ENCODE results near the gene SYNDIG1.

SYNDIG1 gene

GRCh38 chr20:24477831-24478547 is 8.6 kb downstream of the SYNDIG1 start:
- no peak for DNase-seq

- no peak for DNase-seq
These were observed 9.2 kb downstream of the SYNDIG1 start for GRCh38 chr20:24478584-24478983.

- no peak for DNase-seq
These were observed 9.7 kb downstream of the SYNDIG1 start for GRCh38 chr20:24479106-24479505.

- no peak for DNase-seq
These were observed 10.2 kb downstream of the SYNDIG1 start for GRCh38 chr20:24479595-24479994.

- DNase-seq: no peak
These were observed 11.1 kb downstream of the SYNDIG1 start for GRCh38 chr20:24480509-24480908.

- no peak for DNase-seq
These were observed 11.7 kb downstream of the SYNDIG1 start for GRCh38 chr20:24481173-24481572.

GRCh38 chr20:24483435-24484080 is 14.1 kb downstream of the SYNDIG1 start:
- DNase-seq: no peak

GRCh38 chr20:24484081-24484450 is 14.6 kb downstream of the SYNDIG1 start:
- no peak for DNase-seq

- no peak for DNase-seq
These were observed 16.6 kb downstream of the SYNDIG1 start for GRCh38 chr20:24485981-24486380.

- DNase-seq: no peak
These were observed 17.8 kb downstream of the SYNDIG1 start for GRCh38 chr20:24487240-24487639.

GRCh38 chr20:24487648-24488047 is 18.2 kb downstream of the SYNDIG1 start:
- DNase-seq: no peak

GRCh38 chr20:24488064-24488799 is 18.8 kb downstream of the SYNDIG1 start:
- DNase-seq: no peak

GRCh38 chr20:24488800-24489175 is 19.4 kb downstream of the SYNDIG1 start:
- no peak for DNase-seq

- DNase-seq: no peak
These were observed 19.8 kb downstream of the SYNDIG1 start for GRCh38 chr20:24489193-24489592.

GRCh38 chr20:24489631-24490260 is 20.3 kb downstream of the SYNDIG1 start:
- no peak for DNase-seq

- DNase-seq: no peak
These were observed 21.2 kb downstream of the SYNDIG1 start for GRCh38 chr20:24490598-24490997.

- no peak for DNase-seq
These were observed 21.8 kb downstream of the SYNDIG1 start for GRCh38 chr20:24491041-24491756.

GRCh38 chr20:24492031-24492607 is 22.7 kb downstream of the SYNDIG1 start:
- DNase-seq: no peak

GRCh38 chr20:24492698-24493097 is 23.3 kb downstream of the SYNDIG1 start:
- no peak for DNase-seq

- DNase-seq: no peak
These were observed 23.8 kb downstream of the SYNDIG1 start for GRCh38 chr20:24493181-24493580.

- DNase-seq: no peak
These were observed 24.4 kb downstream of the SYNDIG1 start for GRCh38 chr20:24493661-24494459.

- no peak for DNase-seq
These were observed 25.1 kb downstream of the SYNDIG1 start for GRCh38 chr20:24494460-24494920.

Data from NCI-H146 (cell line).